ENCODE data around the gene THUMPD3. TPM values are rescaled to one million over a fixed set of nuclear protein-coding genes. Genes with fewer than 3 reads are reported as not detected.

THUMPD3 gene
- total RNA-seq, 4 donors from 2014 or later: 22.2 to 39.8 (median 25.2) TPM

DNA sequence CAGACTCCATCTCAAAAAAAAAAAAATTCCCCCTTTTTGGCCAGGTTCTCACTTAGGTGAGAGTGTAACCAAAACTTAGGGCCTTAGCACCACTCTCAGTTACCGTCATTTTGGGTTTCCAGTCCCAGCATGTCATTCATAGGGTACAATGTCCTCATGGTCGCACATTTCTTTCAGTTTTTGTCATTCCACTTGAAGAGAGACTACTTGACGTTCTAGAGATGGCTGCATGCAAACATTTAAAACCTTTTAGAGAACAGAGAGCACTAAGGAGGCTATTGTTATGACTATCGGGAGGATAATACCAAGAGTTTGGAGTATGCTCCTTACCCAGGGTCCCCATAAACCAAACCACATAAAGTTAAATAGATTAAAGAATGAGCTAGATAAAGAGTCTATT, 37.9 kb upstream of the THUMPD3 start:
- Histone ChIP-seq H3K4me1 (no peaks in the 10 kb centered on the region), H3K27ac (no peak overlapping the region), H3K27me3 (no peaks in the 10 kb centered on the region), H3K9me3 (no peaks in the 10 kb centered on the region), H3K36me3 (no peaks in the 10 kb centered on the region), H3K4me3 (no peak overlapping the region)
- DNase-seq (no peak), ATAC-seq (no peak)
- TF ChIP-seq POLR2A (IDR thresholded peaks at IDR 0.05): no peak
- TF ChIP-seq, protein P1, sequence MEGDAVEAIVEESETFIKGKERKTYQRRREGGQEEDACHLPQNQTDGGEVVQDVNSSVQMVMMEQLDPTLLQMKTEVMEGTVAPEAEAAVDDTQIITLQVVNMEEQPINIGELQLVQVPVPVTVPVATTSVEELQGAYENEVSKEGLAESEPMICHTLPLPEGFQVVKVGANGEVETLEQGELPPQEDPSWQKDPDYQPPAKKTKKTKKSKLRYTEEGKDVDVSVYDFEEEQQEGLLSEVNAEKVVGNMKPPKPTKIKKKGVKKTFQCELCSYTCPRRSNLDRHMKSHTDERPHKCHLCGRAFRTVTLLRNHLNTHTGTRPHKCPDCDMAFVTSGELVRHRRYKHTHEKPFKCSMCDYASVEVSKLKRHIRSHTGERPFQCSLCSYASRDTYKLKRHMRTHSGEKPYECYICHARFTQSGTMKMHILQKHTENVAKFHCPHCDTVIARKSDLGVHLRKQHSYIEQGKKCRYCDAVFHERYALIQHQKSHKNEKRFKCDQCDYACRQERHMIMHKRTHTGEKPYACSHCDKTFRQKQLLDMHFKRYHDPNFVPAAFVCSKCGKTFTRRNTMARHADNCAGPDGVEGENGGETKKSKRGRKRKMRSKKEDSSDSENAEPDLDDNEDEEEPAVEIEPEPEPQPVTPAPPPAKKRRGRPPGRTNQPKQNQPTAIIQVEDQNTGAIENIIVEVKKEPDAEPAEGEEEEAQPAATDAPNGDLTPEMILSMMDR (IDR thresholded peaks at IDR 0.05 in 4 of 5, conservative IDR thresholded peaks at IDR 0.05 in 1 of 5): no peak
- in situ Hi-C loops (cut with MboI; ENCODE audit: low sequenced_read_pairs in 4 of 4) (no loop called here), intact Hi-C loops (cut with DNase I; ENCODE audit: low total_unique reads) (no loop called here)

DNA sequence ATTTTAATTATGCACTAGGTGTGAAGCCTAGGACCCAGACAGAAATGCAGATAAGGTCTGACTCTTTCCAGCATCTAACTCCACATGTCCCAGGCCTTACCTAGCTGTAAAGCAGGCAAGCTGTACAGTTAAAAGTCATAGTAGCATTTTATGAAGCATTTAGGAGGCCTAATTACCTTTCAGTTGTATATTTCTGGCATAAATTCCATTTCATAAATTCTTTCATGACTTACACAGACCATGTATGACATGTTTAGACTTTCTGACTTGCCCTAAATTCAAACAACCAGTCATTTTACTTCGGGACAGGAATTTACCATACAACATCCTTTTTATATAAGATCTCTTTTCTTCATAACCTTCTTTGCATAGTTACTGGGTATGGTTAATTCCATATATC, 35.3 kb upstream of the THUMPD3 start:
- DNase-seq: no peak
- Histone ChIP-seq H3K27me3 (no peaks in the 10 kb centered on the region), H3K36me3 (no peaks in the 10 kb centered on the region), H3K4me1 (no peaks in the 10 kb centered on the region), H3K4me3 (no peak overlapping the region), H3K9me3 (no peaks in the 10 kb centered on the region), H3K27ac (no peak overlapping the region)
- in situ Hi-C loops (cut with MboI; ENCODE audit: low sequenced_read_pairs in 4 of 4) (no loop called here), intact Hi-C loops (cut with DNase I; ENCODE audit: low total_unique reads) (no loop called here)
- TF ChIP-seq POLR2A (IDR thresholded peaks at IDR 0.05): no peak
- TF ChIP-seq, protein P1 (IDR thresholded peaks at IDR 0.05 in 4 of 5, conservative IDR thresholded peaks at IDR 0.05 in 1 of 5): no peak
- no peak for ATAC-seq

DNA sequence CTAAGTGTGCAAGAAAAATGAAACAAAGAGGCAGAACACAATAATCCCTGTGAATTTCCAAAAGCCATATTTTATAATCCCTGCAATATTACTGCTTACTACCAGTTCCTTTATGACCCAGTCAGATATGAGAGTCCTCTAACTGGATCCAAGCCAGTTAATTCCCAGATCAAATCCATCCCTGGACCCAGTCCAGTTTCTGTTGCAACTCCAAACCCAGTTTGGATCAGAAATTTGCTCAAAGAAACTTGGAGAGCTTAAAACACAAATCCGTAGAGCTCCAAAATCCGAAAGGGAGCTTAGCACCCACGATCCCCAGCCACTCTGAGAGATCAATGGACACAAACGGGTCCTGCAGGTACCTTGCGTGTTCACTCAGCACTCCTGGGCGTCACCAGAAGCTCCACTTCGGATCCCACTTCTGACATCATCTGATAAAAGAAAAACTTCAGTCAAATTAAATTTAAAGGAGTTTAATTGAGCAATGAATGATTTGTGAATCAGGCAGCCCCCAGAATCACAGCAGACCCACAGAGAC, 32.6 kb upstream of the THUMPD3 start:
- ATAC-seq (no peak), DNase-seq (no peak)
- TF ChIP-seq POLR2A (IDR thresholded peaks at IDR 0.05): no peak
- TF ChIP-seq, protein P1 (IDR thresholded peaks at IDR 0.05 in 4 of 5, conservative IDR thresholded peaks at IDR 0.05 in 1 of 5): no peak
- Histone ChIP-seq H3K27ac (no peak overlapping the region), H3K9me3 (no peaks in the 10 kb centered on the region), H3K4me3 (no peak overlapping the region), H3K27me3 (no peaks in the 10 kb centered on the region), H3K4me1 (no peaks in the 10 kb centered on the region), H3K36me3 (no peaks in the 10 kb centered on the region)
- in situ Hi-C loops (cut with MboI; ENCODE audit: low sequenced_read_pairs in 4 of 4): no loop called here
- intact Hi-C loops (cut with DNase I; ENCODE audit: low total_unique reads): no loop called here

DNA sequence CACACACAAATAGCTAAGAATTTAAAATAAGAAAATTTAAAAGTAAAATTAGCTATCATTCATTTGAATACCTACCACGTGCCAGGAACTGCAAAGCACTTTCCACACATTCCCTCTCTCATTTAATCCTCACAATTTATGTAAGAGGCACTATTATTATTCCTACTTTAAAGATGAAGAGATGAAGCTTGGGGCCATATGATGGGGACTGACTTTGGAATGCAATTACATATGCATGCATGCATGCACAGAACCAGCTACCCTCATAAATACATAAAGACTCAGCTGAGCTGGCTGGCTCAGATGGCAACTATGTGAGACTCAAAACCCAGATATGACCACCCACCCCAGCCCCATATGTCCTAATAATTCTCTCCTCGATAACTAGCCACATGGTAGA, 31.7 kb upstream of the THUMPD3 start:
- ATAC-seq (no peak), DNase-seq (no peak)
- no peaks in the 10 kb centered on the region for H3K9me3 ChIP-seq
- H3K4me3 ChIP-seq: no peak overlapping the region
- H3K36me3 ChIP-seq: no peaks in the 10 kb centered on the region
- intact Hi-C loops (cut with DNase I; ENCODE audit: low total_unique reads) (no loop called here), in situ Hi-C loops (cut with MboI; ENCODE audit: low sequenced_read_pairs in 4 of 4) (no loop called here)
- no peaks in the 10 kb centered on the region for H3K27me3 ChIP-seq
- H3K4me1 ChIP-seq: no peaks in the 10 kb centered on the region
- no peak overlapping the region for H3K27ac ChIP-seq
- TF ChIP-seq, protein P1 (IDR thresholded peaks at IDR 0.05 in 4 of 5, conservative IDR thresholded peaks at IDR 0.05 in 1 of 5): no peak
- TF ChIP-seq POLR2A (IDR thresholded peaks at IDR 0.05): no peak
